ENCODE results near the gene KNG1.
A peak's percentile ranks its signal among the peaks of the same experiment; 100 is the strongest.

Gene KNG1

DNA sequence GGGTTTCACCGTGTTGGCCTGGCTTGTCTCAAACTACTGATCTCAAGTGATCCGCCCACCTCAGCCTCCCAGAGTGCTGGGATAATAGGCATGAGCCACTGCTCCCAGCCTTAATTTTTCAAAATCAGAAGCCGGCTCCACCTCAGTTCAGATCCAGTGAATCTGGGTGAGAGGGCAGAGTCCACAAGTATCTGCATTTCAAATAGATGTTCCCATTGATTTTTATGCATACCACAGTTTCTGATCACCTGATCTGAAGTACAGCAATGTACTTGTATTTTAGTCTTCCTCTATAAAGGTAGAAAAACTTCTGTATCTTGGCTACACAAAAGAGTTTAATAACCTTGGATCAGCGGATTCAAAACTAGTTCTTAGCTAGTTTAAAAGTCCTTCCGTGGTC lies 62.0 kb downstream of the KNG1 start:
- no peak for DNase-seq

DNA sequence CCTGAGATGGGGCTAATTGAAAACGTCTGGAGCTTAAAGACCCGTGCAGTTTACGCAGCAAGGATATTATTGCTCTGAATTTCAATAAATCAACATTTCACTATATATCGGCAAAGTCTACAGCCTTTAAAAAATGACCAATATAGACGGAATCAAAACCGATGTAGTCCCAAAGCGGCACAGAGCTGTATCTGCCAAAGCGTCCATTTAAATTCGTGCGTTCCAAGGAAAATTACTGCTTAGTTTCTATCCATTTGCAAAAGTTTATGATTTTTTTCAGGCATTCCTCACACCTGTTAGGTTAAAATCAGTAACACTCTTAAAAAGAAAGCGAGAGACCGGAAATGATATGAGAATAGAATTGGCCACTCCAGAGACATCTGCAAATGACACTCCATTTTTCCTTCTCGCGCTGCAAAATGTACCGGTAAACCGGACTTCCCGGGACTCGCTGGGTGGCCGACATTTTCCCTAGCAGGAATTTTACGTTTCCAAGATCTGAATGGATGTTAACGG lies 65.4 kb downstream of the KNG1 start:
- peak in 1 of 2 experiments; percentile 48 for DNase-seq

DNA sequence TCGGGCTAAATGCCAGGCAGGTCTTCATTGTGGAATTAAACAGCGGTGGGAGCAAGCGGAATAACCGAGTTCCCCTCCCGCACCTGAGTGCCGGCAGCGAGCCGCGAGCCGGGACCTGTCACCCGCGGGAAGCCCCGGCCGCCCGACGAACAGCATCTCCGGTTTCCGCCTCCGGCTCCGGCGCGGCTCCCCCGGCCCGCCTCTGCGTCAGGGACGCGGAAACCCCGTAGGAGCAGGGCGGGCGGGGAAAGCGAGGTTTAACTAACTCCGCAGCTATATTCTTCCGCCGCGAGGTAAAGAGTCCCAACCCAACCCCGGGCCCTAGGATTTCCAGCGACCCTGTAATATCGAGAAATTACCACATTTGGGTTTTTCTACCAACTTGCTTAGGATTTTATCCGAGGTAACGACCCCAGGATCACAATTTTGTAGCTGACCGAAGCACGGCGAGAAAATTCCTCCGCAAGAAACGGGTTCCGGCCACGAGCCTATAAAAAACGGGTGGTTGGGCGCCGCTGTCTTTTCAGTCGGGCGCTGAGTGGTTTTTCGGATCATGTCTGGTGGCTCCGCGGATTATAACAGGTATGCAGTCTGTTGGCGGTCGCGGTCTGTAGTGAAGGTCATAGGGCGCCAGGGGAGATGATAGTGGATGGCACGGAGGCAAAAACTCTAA lies 66.0 kb downstream of the KNG1 start, which contains the start of gene EIF4A2:
EIF4A2 (plus strand) TSS at position 520 of the 673 bp plus-strand sequence; CDS start at position 554, 34 bp downstream.
- peak; percentile 83 to 90 for DNase-seq

DNA sequence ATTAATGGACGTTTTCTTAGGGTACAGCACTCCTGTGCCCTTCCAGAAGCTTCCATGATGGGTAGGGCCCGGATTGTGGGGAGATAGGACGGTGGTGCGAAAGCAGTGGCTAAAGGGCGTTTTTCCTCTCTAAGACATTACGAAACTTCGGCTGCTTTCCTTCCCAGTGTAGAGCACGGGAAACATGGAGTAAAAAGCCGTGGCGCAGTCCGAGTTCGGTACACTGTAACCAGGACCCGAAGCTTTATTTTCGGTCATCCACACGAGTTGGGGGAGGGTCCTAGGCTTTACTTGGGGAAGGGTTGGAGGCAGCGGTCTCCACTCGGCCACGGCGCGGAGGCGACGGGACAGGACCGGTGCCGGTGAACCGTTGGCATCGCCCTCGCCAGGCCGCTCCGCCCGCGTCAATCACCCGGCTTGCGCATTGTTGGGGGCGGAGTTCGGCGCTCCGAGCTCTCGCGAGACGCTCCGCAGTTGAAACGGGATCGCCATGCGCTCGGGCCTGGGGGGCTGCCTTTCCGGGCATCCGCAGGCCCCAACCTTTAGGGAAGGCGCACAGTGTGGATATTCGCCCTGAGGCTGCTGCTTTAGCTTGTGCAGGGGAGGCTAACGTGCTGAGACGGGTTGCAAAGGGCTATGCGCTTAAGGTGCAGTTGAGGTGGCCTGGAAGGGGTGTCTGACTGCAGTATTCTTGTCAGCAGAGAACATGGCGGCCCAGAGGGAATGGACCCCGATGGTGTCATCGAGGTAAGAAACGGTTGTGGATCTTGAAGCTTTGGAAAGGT lies 66.8 kb downstream of the KNG1 start:
- DNase-seq: peak; percentile 70 to 71

DNA sequence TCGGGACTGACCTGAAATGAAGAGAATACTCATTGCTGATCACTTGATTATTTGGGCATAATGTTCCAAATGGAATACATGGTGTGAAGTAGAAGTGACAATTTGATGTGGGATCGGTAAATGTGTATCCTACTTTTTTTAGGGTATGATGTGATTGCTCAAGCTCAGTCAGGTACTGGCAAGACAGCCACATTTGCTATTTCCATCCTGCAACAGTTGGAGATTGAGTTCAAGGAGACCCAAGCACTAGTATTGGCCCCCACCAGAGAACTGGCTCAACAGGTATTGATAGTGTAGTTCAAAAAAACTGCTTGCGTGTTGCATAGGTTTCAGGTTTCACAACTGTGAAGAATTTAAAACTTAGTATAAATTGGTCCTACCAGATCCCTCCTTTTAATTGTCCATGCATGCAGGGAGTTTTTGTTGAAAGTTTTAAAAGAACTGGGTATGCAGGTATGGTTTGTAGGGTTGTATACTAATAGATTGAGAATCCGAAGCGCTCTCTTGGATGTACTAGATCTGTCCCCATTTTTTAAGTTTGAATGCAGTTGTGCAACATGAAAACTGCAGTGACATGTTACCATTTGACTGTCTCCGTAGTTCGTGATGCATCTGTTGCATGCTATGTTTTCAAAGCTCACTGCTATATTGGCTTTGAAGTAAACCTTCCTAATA lies 67.8 kb downstream of the KNG1 start:
- DNase-seq: no peak

DNA sequence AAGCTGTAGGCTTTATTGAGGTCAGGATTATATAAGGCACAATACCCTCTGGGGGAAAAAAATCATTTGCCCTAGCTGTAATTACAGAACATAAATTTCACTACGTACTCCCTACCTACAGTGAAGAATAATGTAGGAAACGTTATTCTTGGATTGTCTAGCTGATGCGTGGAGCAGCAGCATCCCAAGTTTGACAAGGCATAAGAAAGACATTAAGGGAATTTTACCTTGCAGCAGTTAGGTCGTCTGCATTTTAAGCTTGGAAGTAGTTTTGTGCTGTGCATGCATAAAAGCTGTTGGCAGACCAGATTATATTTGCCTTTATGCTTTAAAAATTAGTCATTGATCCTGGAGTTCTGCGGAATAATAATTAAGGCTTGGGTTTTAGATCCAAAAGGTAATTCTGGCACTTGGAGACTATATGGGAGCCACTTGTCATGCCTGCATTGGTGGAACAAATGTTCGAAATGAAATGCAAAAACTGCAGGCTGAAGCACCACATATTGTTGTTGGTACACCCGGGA lies 68.4 kb downstream of the KNG1 start:
- DNase-seq: no peak

DNA sequence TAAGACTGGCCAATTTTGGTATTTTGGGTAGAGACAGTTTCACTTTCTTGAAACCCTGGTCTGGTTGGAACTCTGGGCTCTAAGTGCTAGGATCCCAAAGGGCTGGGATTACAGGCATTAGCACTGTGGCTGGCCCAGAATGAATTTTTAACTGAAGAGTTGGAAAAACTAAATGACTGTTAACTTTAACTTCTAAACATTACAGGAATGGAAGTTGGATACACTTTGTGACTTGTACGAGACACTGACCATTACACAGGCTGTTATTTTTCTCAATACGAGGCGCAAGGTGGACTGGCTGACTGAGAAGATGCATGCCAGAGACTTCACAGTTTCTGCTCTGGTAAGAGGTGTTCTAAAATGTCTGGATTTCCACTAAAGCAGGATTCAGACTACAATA lies 69.8 kb downstream of the KNG1 start:
- DNase-seq: no peak

DNA sequence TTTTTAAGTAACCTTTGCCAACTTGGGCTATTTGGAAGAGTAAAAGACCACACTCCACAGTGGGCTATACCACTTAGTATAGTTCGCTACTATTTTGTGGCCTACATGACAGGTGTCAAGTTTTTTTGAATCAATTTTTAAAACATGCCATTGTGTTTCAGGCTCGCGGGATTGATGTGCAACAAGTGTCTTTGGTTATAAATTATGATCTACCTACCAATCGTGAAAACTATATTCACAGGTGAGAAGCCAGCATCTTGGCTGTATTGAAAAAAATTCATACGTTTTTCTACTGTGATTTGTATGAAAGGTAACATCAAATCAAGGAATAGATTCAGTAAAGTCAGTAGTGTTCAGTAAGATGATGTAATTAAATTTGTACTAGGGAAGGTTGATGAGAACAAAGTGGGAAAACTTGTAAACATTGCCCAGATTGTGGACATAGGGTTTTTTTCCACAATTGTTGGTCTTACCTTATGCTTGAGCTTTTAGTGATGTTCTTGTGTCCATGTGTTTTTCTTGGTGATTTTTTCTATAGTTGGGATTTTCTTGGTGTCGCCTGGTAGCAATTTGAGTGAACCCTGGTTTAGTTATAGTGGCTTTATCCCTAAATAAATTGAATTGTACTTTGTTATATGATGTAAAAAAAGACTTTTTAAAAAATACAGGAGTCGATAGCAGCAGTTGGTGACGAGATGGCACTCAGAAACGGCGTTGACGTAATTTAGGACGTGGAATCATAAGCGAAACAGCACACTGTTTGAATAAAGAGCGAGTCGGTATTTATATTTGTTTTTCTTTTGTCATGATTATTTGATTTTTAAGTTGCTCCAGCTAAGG lies 70.7 kb downstream of the KNG1 start:
- DNase-seq: no peak

DNA sequence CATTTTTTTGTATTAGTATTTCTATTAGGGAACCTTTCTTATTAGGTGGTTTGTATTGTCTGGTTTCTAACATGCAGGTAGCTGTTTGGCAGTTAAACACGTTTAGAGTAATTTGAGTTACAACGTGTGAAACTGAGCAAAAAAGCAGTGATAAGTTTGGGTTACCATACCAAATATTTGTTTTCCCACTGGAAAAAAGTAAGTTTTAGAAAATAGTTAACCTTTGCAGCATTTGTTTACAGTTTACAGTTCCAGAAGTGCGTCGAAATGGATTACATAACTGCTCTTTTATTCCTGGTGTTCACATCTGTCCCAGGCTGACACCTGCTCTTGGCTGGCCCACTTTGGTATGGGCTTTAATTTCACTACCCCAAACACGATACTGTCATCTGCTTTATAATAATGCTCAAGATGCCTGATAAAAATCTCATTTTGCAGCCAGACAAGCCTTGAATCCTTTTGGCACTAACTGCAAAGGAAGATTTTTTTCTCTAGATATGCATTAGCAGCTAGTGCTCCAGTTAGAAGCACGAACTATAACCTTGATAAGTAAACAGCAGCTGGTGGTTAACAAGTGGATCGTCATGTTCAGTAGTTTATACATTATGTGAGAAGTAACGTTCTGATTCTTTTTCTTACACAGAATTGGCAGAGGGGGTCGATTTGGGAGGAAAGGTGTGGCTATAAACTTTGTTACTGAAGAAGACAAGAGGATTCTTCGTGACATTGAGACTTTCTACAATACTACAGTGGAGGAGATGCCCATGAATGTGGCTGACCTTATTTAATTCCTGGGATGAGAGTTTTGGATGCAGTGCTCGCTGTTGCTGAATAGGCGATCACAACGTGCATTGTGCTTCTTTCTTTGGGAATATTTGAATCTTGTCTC lies 71.6 kb downstream of the KNG1 start:
- no peak for DNase-seq

DNA sequence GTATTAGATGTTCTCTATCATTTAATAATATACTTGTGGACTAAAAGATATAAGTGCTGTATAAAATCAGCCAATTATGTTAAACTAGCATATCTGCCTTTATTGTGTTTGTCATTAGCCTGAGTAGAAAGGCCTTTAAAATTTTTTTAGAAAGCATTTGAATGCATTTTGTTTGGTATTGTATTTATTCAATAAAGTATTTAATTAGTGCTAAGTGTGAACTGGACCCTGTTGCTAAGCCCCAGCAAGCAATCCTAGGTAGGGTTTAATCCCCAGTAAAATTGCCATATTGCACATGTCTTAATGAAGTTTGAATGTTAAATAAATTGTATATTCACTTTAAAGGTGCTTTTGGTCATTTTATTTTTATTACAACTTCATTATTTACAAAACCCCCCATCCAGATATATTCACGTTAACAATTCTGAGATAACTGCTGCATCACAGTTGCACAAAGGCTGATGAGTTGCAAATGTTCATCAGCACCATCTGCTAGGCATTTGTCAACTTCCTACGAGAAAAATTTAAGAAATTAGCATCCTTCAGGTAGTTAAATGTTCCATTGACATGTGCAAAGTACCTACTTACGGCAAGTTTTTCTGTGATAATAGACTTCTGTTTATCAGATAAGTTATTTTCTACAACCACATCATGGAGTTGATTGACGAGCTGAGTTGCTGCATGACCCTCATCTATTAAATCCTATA lies 72.5 kb downstream of the KNG1 start:
- DNase-seq: no peak

DNA sequence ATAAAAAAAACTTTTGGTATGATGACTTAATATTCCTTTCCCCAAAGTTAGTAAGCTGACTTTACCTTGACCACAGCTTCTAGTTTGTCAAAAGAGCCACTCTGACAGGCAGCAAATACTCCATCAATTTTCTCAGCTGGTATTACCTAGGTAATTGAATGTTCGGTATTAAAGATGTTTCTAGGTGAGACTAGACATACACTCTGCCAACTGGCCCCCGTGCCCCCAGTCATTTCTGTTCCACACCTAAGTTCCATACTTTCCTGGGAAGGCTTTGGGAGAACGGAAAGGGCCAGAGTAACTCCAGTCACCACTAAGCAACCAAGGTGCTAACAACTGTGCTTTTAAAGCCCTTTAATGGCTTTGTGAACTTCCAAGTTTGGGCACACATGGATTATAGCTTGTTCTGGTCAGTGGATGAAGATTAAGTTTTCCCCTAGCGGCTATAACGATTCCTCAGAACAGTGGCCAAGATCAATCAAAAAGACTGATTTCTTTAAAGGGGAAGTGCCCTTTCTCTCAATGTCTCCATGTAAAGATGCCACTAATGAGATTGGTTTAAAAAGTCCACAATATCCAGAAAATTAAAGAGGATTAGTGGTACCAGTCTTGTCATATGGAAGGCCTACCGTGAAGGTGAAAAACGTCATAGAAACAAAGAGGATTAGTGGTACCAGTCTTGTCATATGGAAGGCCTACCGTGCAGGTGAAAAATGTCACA lies 73.3 kb downstream of the KNG1 start:
- DNase-seq: peak; percentile 27 to 40

All from AML-193 (cell line).